A673 (cell line): ENCODE measurements around the gene ZNF784.

ENCODE experiments used
- EZH2 ChIP-seq: fragments of 200-600 bp; sonication (generic); IDR thresholded peaks from 2 replicates; pipeline ENCODE4 v1.6.1; 2017; ENCODE audit warnings: borderline replicate concordance, low read depth, mild to moderate bottlenecking, mixed read lengths, antibody characterized with exemption, low read length; ENCODE audit not compliant: poor library complexity, severe bottlenecking
- TF ChIP-seq, protein P1 (sequence below): fragments of 300-800, 200-600 bp; sonication (generic); conservative IDR thresholded peaks from 2 replicates; pipeline ENCODE4 v1.5.1; 2017; ENCODE audit warnings: low read depth, mild to moderate bottlenecking, antibody characterized with exemption, low read length, moderate library complexity, mixed read lengths

DNA sequence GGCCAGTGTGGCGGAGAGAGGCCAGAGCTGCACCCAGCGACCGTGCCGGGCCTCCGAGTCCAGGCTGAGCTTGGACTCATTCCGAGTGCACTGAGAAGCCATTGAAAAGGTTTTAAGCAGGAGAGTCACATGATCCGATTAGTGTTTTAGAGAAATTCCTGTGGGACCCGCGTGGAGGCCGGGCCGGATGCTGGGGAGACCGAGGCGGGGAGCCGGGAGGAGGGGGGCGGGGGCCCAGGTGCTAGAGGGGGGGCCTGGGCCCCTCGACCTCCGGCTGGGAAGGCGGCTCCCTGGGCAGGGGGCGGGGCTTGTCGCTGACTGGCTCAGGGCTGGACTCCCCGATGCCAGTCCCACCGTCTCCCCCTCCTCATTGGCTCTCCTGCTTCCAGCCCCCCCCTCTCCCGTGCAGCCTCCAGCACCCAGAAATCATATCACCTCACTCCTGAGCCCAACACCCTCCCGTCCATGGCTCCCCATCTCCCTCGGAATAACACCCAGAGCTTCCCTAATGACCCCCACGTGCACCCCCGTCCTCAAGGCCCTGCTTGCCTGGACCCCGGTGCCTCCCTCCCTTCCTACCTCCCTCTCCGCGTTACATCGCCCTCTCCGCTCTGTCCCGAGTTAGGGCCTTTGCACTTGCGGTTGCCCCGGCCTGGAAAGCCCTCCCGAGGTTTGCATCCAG lies 38.6 kb downstream of the ZNF784 start:
- TF ChIP-seq, protein P1, sequence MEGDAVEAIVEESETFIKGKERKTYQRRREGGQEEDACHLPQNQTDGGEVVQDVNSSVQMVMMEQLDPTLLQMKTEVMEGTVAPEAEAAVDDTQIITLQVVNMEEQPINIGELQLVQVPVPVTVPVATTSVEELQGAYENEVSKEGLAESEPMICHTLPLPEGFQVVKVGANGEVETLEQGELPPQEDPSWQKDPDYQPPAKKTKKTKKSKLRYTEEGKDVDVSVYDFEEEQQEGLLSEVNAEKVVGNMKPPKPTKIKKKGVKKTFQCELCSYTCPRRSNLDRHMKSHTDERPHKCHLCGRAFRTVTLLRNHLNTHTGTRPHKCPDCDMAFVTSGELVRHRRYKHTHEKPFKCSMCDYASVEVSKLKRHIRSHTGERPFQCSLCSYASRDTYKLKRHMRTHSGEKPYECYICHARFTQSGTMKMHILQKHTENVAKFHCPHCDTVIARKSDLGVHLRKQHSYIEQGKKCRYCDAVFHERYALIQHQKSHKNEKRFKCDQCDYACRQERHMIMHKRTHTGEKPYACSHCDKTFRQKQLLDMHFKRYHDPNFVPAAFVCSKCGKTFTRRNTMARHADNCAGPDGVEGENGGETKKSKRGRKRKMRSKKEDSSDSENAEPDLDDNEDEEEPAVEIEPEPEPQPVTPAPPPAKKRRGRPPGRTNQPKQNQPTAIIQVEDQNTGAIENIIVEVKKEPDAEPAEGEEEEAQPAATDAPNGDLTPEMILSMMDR: no peak
- TF ChIP-seq EZH2: no peak
